Airway epithelial cell (primary cell): ENCODE measurements around the gene ZBTB38. TPM values are rescaled to one million over a fixed set of nuclear protein-coding genes. Genes with fewer than 3 reads are reported as not detected.

Experiments
- total RNA-seq: library from RNA; depleted of rRNA; stranded (reverse); fragments of >200 nt; gene quantifications from 2 replicates; pipeline ENCODE4 v1.2.3, GENCODE V29; 2015

Gene ZBTB38
- total RNA-seq = 35.3 and 52.1 TPM in 2 replicates

GRCh38 chr3:141368062-141368924 lies at the start of gene ZBTB38:
ZBTB38 (plus strand) TSS chr3:141368504; CDS start chr3:141442389, 73,885 bp downstream.

Other genes with a start within 250 kb of the ZBTB38 start
- 4.4 and 6.4 TPM in 2 replicates for gene PXYLP1, start 136.7 kb upstream of the ZBTB38 start, total RNA-seq
- 6.6 and 8.1 TPM in 2 replicates for gene RASA2, start 118.5 kb downstream of the ZBTB38 start, total RNA-seq